NOMO-1 treated with dmso at 0.1 percent for 144 hours (cell line): ENCODE results near the gene CTAG2.
A peak's percentile ranks its signal among the peaks of the same experiment; 100 is the strongest.
"Not testable (repeated sequence)": the region's sequence is repeated elsewhere in the genome, so short reads cannot be mapped to it uniquely, and the experiment has no call there.

Experiments
- DNase-seq: peaks from one replicate; lab custom pipeline; 2025; ENCODE audit not compliant: unreplicated experiment; lab: John Stamatoyannopoulos, UW

The CTAG2 gene

GRCh38 chrX:154653413-154653812 is at the start of gene CTAG2:
Gene CTAG2 (minus strand): TSS chrX:154653579. CDS start chrX:154653515, 64 bp downstream.
- not testable (repeated sequence) for DNase-seq

- no peak for DNase-seq
Observed at GRCh38 chrX:154698630-154699248, 45.4 kb upstream of the CTAG2 start.

- DNase-seq: no peak
Observed at GRCh38 chrX:154696676-154697045, 43.3 kb upstream of the CTAG2 start.

- DNase-seq: no peak
Observed at GRCh38 chrX:154695911-154696675, 42.7 kb upstream of the CTAG2 start.

- no peak for DNase-seq
Observed at GRCh38 chrX:154693394-154693793, 40.0 kb upstream of the CTAG2 start.

GRCh38 chrX:154690438-154690837 is 37.1 kb upstream of the CTAG2 start:
- DNase-seq: not testable (repeated sequence)

- not testable (repeated sequence) for DNase-seq
Observed at GRCh38 chrX:154672084-154672483, 18.7 kb upstream of the CTAG2 start.

- DNase-seq: not testable (repeated sequence)
Observed at GRCh38 chrX:154670848-154671247, 17.5 kb upstream of the CTAG2 start.

GRCh38 chrX:154661899-154662298 is 8.5 kb upstream of the CTAG2 start:
- peak; percentile 3 for DNase-seq

GRCh38 chrX:154661170-154661569 is 7.8 kb upstream of the CTAG2 start:
- peak; percentile 27 for DNase-seq

- no peak for DNase-seq
Observed at GRCh38 chrX:154660541-154660940, 7.2 kb upstream of the CTAG2 start.

- no peak for DNase-seq
Observed at GRCh38 chrX:154658957-154659356, 5.6 kb upstream of the CTAG2 start.

GRCh38 chrX:154658187-154658586 is 4.8 kb upstream of the CTAG2 start:
- no peak for DNase-seq

- DNase-seq: no peak
Observed at GRCh38 chrX:154657226-154657805, 3.9 kb upstream of the CTAG2 start.

GRCh38 chrX:154655786-154656185 is 2.4 kb upstream of the CTAG2 start:
- DNase-seq: no peak

- DNase-seq: no peak
Observed at GRCh38 chrX:154655346-154655745, 2.0 kb upstream of the CTAG2 start.

- no peak for DNase-seq
Observed at GRCh38 chrX:154654925-154655324, 1.5 kb upstream of the CTAG2 start.

GRCh38 chrX:154654372-154654771 is 993 bp upstream of the CTAG2 start:
- no peak for DNase-seq

- DNase-seq: no peak
Observed at GRCh38 chrX:154653048-154653401, 354 bp downstream of the CTAG2 start.

- no peak for DNase-seq
Observed at GRCh38 chrX:154652311-154653047, 900 bp downstream of the CTAG2 start.

- DNase-seq: no peak
Observed at GRCh38 chrX:154650221-154650510, 3.2 kb downstream of the CTAG2 start.
